IMR-90 (cell line): ENCODE results near the gene TPPP. TPM values are rescaled to one million over a fixed set of nuclear protein-coding genes. Genes with fewer than 3 reads are reported as not detected.

Experiments used
- ATAC-seq: fragments of 200-7000 bp; cut with Tn5 transposase; 2 replicates; pipeline ENCODE4 v1.9.1; 2020; ENCODE audit warnings: low read depth, mild to moderate bottlenecking, moderate library complexity
- BruUV-seq: library from RNA; stranded (reverse); fragments of 400-500 nt; replicated peaks from 2 replicates; lab custom pipeline; 2021; lab: Mats Ljungman, UMichigan
- CTCF ChIA-PET: fragments of 300-600 bp; formaldehyde crosslinking; extraction: SDS; loops from one replicate; lab custom pipeline; 2021; ENCODE audit warnings: antibody characterized with exemption; lab: Yijun Ruan, JAX
- POLR2A ChIA-PET: fragments of 300-600 bp; sonication (Branson Sonifier 250); formaldehyde crosslinking; loops from one replicate; lab custom pipeline; 2022; ENCODE audit warnings: antibody characterized with exemption; ENCODE audit not compliant: unreplicated experiment; lab: Charles Lee
- DNase-seq: peaks from one replicate; pipeline ENCODE4 v3.0.0; 2013
- H2AFZ ChIP-seq: replicated peaks from 2 replicates; pipeline ENCODE3; 2013; ENCODE audit warnings: low read length, mild to moderate bottlenecking; ENCODE audit not compliant: poor library complexity
- H2AK5ac ChIP-seq: 2 replicates; pipeline ENCODE4 v1.6.1; 2013; ENCODE audit warnings: low read depth, low read length, inconsistent platforms
- H2AK9ac ChIP-seq: replicated peaks from 2 replicates; pipeline ENCODE3; 2013; ENCODE audit warnings: mild to moderate bottlenecking, low read depth, low read length, moderate library complexity; ENCODE audit not compliant: poor library complexity
- H2BK120ac ChIP-seq: 2 replicates; pipeline ENCODE4 v1.6.1; 2013; ENCODE audit warnings: low read depth, low read length, inconsistent platforms
- H2BK15ac ChIP-seq: 3 replicates; pipeline ENCODE4 v1.6.1; 2013; ENCODE audit warnings: low read depth, low read length, inconsistent platforms
- H2BK20ac ChIP-seq: 2 replicates; pipeline ENCODE4 v1.6.1; 2013; ENCODE audit warnings: low read depth, mild to moderate bottlenecking, inconsistent platforms, low read length, moderate library complexity
- H2BK5ac ChIP-seq: 2 replicates; pipeline ENCODE4 v1.6.1; 2013; ENCODE audit warnings: mild to moderate bottlenecking, low read depth, low read length, inconsistent platforms; ENCODE audit not compliant: poor library complexity, severe bottlenecking
- H3K14ac ChIP-seq: replicated peaks from 2 replicates; pipeline ENCODE4 v1.6.1; 2013; ENCODE audit warnings: low read depth, low read length, inconsistent platforms
- H3K18ac ChIP-seq: 2 replicates; pipeline ENCODE4 v1.6.1; 2013; ENCODE audit warnings: low read depth, low read length, control low read depth
- H3K23ac ChIP-seq: 2 replicates; pipeline ENCODE4 v1.6.1; 2013; ENCODE audit warnings: low read depth, low read length, inconsistent platforms
- H3K27ac ChIP-seq: 2 replicates; pipeline ENCODE4 v1.5.1; 2013; ENCODE audit warnings: mild to moderate bottlenecking, control low read depth, low read length; ENCODE audit not compliant: insufficient read depth
- H3K27me3 ChIP-seq: 2 replicates; pipeline ENCODE4 v1.6.1; 2013; ENCODE audit warnings: low read length; ENCODE audit not compliant: control insufficient read depth, insufficient read depth
- H3K36me3 ChIP-seq: 2 replicates; pipeline ENCODE4 v1.6.1; 2013; ENCODE audit warnings: low read length, mixed read lengths; ENCODE audit not compliant: control insufficient read depth, insufficient read depth
- H3K4ac ChIP-seq: 2 replicates; pipeline ENCODE4 v1.6.1; 2013; ENCODE audit warnings: low read depth, low read length, inconsistent platforms
- H3K4me1 ChIP-seq: 2 replicates; pipeline ENCODE4 v1.6.1; 2013; ENCODE audit warnings: low read length, mixed read lengths; ENCODE audit not compliant: control insufficient read depth, insufficient read depth
- H3K4me2 ChIP-seq: 2 replicates; pipeline ENCODE4 v1.6.1; 2013; ENCODE audit warnings: low read depth, mild to moderate bottlenecking, control low read depth, low read length, moderate library complexity
- H3K4me3 ChIP-seq: 2 replicates; pipeline ENCODE4 v1.5.1; 2013; ENCODE audit warnings: low read depth, mild to moderate bottlenecking, control low read depth, low read length, moderate library complexity; ENCODE audit not compliant: insufficient read depth
- H3K56ac ChIP-seq: 2 replicates; pipeline ENCODE4 v1.6.1; 2013; ENCODE audit warnings: low read length, inconsistent platforms; ENCODE audit not compliant: insufficient read depth; ENCODE audit errors: extremely low read depth
- H3K79me1 ChIP-seq, 2 experiments: 2 replicates each; pipeline ENCODE4 v1.6.1; 2013; ENCODE audit warnings: low read length in 2 of 2, inconsistent platforms in 1 of 2, low read depth in 1 of 2
- H3K9ac ChIP-seq: 2 replicates; pipeline ENCODE4 v1.6.1; 2013; ENCODE audit warnings: low read depth, low read length, control low read depth
- H3K9me1 ChIP-seq: 2 replicates; pipeline ENCODE4 v1.6.1; 2013; ENCODE audit warnings: low read length, inconsistent platforms; ENCODE audit not compliant: insufficient read depth
- H3K9me3 ChIP-seq: 2 replicates; pipeline ENCODE4 v1.6.1; 2013; ENCODE audit warnings: low read length; ENCODE audit not compliant: control insufficient read depth, insufficient read depth
- H4K20me1 ChIP-seq: 2 replicates; pipeline ENCODE4 v1.6.1; 2013; ENCODE audit warnings: low read length, inconsistent platforms; ENCODE audit not compliant: insufficient read depth
- H4K5ac ChIP-seq: 2 replicates; pipeline ENCODE4 v1.6.1; 2013; ENCODE audit warnings: mild to moderate bottlenecking, low read depth, low read length, control low read depth
- H4K8ac ChIP-seq, 2 experiments: 2 replicates each; pipeline ENCODE4 v1.6.1; 2013; ENCODE audit warnings: low read depth in 2 of 2, low read length in 2 of 2, control low read depth in 1 of 2, inconsistent platforms in 1 of 2
- H4K91ac ChIP-seq: 2 replicates; pipeline ENCODE4 v1.6.1; 2013; ENCODE audit warnings: low read depth, low read length, inconsistent platforms; ENCODE audit not compliant: insufficient read depth
- BHLHE40 ChIP-seq: fragments of 150-350 bp; IDR thresholded peaks from 2 replicates; pipeline ENCODE4 v1.6.1; 2016; ENCODE audit warnings: mild to moderate bottlenecking, low read depth, low read length
- CEBPB ChIP-seq: IDR thresholded peaks from 2 replicates; pipeline ENCODE4 v1.6.1; 2012; ENCODE audit warnings: low read depth, low read length, improper control_type of control experiment
- CTCF ChIP-seq: conservative IDR thresholded peaks from 2 replicates; pipeline ENCODE4 v1.5.1; 2012; ENCODE audit warnings: mild to moderate bottlenecking, low read depth, low read length, improper control_type of control experiment
- ELK1 ChIP-seq: fragments of 150-350 bp; IDR thresholded peaks from 2 replicates; pipeline ENCODE4 v1.6.1; 2016; ENCODE audit warnings: low read depth, mild to moderate bottlenecking, low read length, moderate library complexity, borderline replicate concordance
- FOS ChIP-seq: fragments of 150-350 bp; IDR thresholded peaks from 2 replicates; pipeline ENCODE4 v1.6.1; 2016; ENCODE audit warnings: low read depth, low read length
- MAFK ChIP-seq: IDR thresholded peaks from 2 replicates; pipeline ENCODE4 v1.6.1; 2012; ENCODE audit warnings: low read depth, low read length, improper control_type of control experiment
- NFE2L2 ChIP-seq: fragments of 150-350 bp; IDR thresholded peaks from 2 replicates; pipeline ENCODE4 v1.6.1; 2016; ENCODE audit warnings: low read depth, mild to moderate bottlenecking, low read length
- POLR2A ChIP-seq: IDR thresholded peaks from 2 replicates; pipeline ENCODE4 v1.6.1; 2012; ENCODE audit warnings: mild to moderate bottlenecking, low read depth, low read length
- RAD21 ChIP-seq: IDR thresholded peaks from 2 replicates; pipeline ENCODE4 v1.6.1; 2012; ENCODE audit warnings: low read length, improper control_type of control experiment
- RCOR1 ChIP-seq: IDR thresholded peaks from 2 replicates; pipeline ENCODE4 v1.6.1; 2012; ENCODE audit warnings: mild to moderate bottlenecking, low read length, improper control_type of control experiment; ENCODE audit not compliant: insufficient replicate concordance
- RFX5 ChIP-seq: IDR thresholded peaks from 2 replicates; pipeline ENCODE4 v1.8.0; 2012; ENCODE audit warnings: low read depth, mild to moderate bottlenecking, low read length, moderate library complexity
- SMC3 ChIP-seq: fragments of 150-350 bp; IDR thresholded peaks from 2 replicates; pipeline ENCODE4 v1.6.1; 2016; ENCODE audit warnings: low read depth, mild to moderate bottlenecking, antibody characterized with exemption, low read length, moderate library complexity
- USF2 ChIP-seq: fragments of 150-350 bp; IDR thresholded peaks from 2 replicates; pipeline ENCODE4 v1.6.1; 2017; ENCODE audit warnings: mild to moderate bottlenecking, antibody characterized with exemption, low read length, low read depth
- WGBS, 2 experiments: methylation state at CpG; one replicate each; pipeline versions ENCODE4 v1.1.5 to v1.1.7; 2013; ENCODE audit warnings: missing lambda C conversion rate in 2 of 2; ENCODE audit not compliant: insufficient read length in 1 of 2; ENCODE audit errors: extremely low coverage in 2 of 2; 5-methylcytosine and 5-hydroxymethylcytosine counted together
- dilution Hi-C: fragments of 300-500 bp; cut with HindIII; formaldehyde crosslinking; loops from one replicate; pipeline ENCODE4 v1.14.3; 2018; ENCODE audit warnings: low sequenced_read_pairs; ENCODE audit not compliant: unreplicated experiment
- in situ Hi-C: fragments of 300-500 bp; cut with MboI; formaldehyde crosslinking; loops from 3 replicates; pipeline ENCODE4 v1.14.3; 2019; ENCODE audit warnings: low sequenced_read_pairs, inconsistent platforms, mixed read lengths
- intact Hi-C: fragments of 100-400 bp; cut with micrococcal nuclease; formaldehyde crosslinking; loops from 2 replicates; pipeline ENCODE4 v1.10.0; 2022
- polyA plus RNA-seq, 3 experiments: library from polyadenylated mRNA; depleted of rRNA; stranded (reverse); fragments of >200 nt; gene quantifications; 2 replicates each; pipeline ENCODE4 v1.2.3, GENCODE V29; 2012; ENCODE audit warnings: low replicate concordance in 1 of 3
- total RNA-seq: library from RNA; depleted of rRNA; stranded (reverse); fragments of >200 nt; gene quantifications from 2 replicates; pipeline ENCODE4 v1.2.3, GENCODE V29; 2012

TPPP gene
- total and polyA plus RNA-seq, 2 of the 4 experiments (the other 2 are of a cell fraction), result under 0.01 to 0.07 TPM

GRCh38 chr5:610744-611730 is 82.1 kb downstream of the TPPP start:
- TF ChIP-seq CEBPB, result no peak
- no peak for TF ChIP-seq FOS
- TF ChIP-seq CTCF, result no peak
- no peak for TF ChIP-seq POLR2A
- TF ChIP-seq RCOR1, result no peak
- TF ChIP-seq NFE2L2, result no peak
- TF ChIP-seq MAFK, result no peak
- TF ChIP-seq RFX5, result no peak
- no peak for TF ChIP-seq ELK1
- no peak for TF ChIP-seq RAD21
- no peak for TF ChIP-seq BHLHE40
- no peak for TF ChIP-seq SMC3
- TF ChIP-seq USF2, result no peak
- H2AK9ac ChIP-seq, result peak overlapping the region; percentile 87
- CTCF ChIA-PET, result no interaction called here
- H3K4me3 ChIP-seq, result peak overlapping the region; percentile 94
- in situ Hi-C loops (no loop called here), intact Hi-C loops (loop anchor here (10.0 kb wide), 1 partner anchor 296 kb away; no protein-coding TSS in a partner anchor), dilution Hi-C loops (no loop called here)
- H2AK5ac ChIP-seq, result no peak overlapping the region
- WGBS, 2 experiments, result no CpG with 5 or more reads among the region's 11 CpGs
- peak overlapping the region; percentile 98 for H2AFZ ChIP-seq
- no peak overlapping the region for H2BK120ac ChIP-seq
- H3K9me1 ChIP-seq, result peaks cover 5% of the 10 kb centered on the region
- ATAC-seq (no peak), DNase-seq (no peak)
- no peak overlapping the region for H3K56ac ChIP-seq
- no peak overlapping the region for H3K27ac ChIP-seq
- peak overlapping the region in 1 of 2 experiments; percentile 69; a peak in 2 of 4 replicates for H4K8ac ChIP-seq
- peak overlapping the region; percentile 91 for H3K4me2 ChIP-seq
- 0 out of 2 replicates have a peak overlapping the region, but pooled peaks have one; percentile 38 for H3K9ac ChIP-seq
- H3K27me3 ChIP-seq, result peaks cover 9% of the 10 kb centered on the region; the same call in 1 of the 2 replicates
- H3K23ac ChIP-seq, result 0 out of 2 replicates have a peak overlapping the region, but pooled peaks have one; percentile 7
- H4K20me1 ChIP-seq, result no peaks in the 10 kb centered on the region
- no peak overlapping the region for H3K4ac ChIP-seq
- POLR2A ChIA-PET, result no interaction called here
- BruUV-seq, result no TSS peak
- no peak overlapping the region for H4K91ac ChIP-seq
- H3K36me3 ChIP-seq, result no peaks in the 10 kb centered on the region
- no peak overlapping the region for H2BK20ac ChIP-seq
- H4K5ac ChIP-seq, result no peak overlapping the region
- H2BK15ac ChIP-seq, result no peak overlapping the region
- no peak overlapping the region; the same call in 1 of the 2 replicates for H3K14ac ChIP-seq
- H2BK5ac ChIP-seq, result no peak overlapping the region
- H3K4me1 ChIP-seq, result peaks cover 2% of the 10 kb centered on the region; the same call in 1 of the 2 replicates
- H3K79me1 ChIP-seq, result peaks cover 10 to 13% of the 10 kb centered on the region in 2 experiments; a peak in 3 of 4 replicates
- H3K9me3 ChIP-seq, result no peaks in the 10 kb centered on the region
- H3K18ac ChIP-seq, result no peak overlapping the region
